Activated CD8-positive, alpha-beta memory T cell treated with anti-CD3 and anti-CD28 coated beads, Interleukin-2, amount 50 U/mL, for 48 hours (primary cell): ENCODE results near the gene SYPL2.
"Not testable (repeated sequence)": the region's sequence is repeated elsewhere in the genome, so short reads cannot be mapped to it uniquely, and the experiment has no call there.

Experiments
- DNase-seq: peaks from one replicate; pipeline ENCODE4 v3.0.0-alpha.2; 2020

The SYPL2 gene

DNA sequence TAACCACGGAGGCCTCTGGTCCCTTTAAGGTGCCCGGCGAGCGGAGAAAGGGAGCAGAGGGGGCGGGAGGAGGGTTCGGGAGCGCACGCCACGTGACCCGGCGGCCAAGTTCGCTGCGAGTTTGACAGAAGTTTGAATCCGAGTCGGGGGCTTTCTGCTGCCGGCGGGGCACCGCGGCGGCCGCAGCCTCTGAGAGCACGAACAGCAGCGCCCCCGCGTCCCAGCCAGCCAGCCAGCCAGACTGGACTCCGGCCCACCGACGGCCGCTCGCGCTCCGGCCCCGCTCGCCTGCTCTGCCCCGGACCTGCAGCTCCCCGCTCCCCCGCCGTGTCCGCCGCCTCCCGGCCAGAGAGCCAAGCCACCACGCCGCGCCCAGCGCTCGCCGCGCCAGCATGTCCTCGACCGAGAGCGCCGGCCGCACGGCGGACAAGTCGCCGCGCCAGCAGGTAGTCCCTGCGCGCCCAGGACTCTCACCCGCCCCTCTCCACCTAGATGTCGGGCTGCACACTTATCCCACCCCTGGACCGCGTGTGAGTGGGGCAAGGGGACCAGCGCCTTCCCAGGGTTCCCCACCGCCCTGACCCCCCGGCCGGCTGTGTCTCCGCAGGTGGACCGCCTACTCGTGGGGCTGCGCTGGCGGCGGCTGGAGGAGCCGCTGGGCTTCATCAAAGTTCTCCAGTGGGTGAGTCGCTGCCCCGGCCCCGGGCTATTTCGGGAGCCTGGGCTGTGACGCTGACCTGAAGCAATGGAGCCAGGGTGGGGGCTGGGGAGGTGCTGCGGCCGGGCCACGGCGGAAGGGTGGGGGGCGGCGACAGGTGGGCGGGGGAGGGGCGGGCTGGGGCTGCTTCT is at the start of gene SYPL2:
Gene SYPL2, plus strand, starts transcription at position 95 of the 849 bp plus-strand sequence. Its CDS starts 298 bp downstream, at position 393.
- DNase-seq = no peak

DNA sequence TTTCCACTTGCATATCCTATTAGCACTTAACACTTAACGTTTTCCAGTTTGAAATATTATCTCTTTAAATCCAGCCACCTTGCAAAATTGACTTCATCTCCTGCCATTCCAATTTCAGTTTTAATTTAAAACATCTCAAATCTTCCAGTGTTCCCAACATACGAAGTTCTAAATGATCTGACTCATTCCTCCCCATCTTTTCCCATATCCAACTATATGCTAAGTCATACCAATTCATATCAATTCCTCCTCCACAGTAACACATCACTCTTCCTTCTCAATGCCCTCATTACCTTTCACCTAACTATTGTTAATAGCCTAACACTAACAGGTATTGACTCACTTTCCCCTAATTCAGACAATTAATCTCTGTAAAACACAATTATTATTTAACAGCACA is 42.8 kb upstream of the SYPL2 start:
- DNase-seq = no peak

DNA sequence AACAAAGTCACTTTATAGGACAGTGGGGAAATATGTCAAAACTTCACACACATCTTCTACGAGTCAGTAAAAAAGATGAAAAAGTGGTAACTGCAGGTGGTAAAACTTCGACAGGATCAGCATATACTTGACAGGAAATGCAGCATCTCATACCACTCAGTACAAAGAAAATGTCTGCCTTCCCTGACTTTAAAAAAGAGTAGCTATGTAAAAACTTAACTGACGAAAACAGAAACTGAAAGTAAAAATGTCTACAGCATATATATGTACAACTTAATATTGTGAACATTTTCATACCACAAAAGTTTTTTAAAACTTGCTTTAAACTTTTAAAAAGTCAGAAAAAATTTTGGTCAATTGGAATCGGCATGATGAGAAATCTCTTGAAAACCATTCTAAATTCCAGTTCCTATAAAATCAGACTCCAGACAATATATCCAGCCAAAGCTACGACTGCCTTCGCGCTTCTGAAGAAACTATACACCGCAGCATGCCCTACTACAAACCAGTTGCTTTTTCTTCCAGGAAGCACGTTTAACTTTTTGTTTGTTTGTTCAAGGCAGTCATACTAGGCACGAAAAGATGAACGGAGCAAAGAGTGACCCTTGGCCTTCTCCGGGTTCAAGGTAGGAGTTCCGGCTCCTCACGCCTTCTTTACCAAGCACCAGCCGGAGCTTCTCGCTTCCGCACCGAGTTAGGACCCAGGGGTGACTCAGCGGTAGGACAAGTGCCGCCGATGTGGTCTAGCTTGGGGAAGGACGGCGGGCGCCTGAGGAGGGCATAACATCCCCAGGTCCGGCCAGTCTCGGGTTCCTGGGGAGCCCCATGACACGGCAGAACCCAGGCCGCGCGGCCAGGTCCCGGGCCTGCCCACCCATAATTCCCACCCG is 40.7 kb upstream of the SYPL2 start:
- no peak for DNase-seq

DNA sequence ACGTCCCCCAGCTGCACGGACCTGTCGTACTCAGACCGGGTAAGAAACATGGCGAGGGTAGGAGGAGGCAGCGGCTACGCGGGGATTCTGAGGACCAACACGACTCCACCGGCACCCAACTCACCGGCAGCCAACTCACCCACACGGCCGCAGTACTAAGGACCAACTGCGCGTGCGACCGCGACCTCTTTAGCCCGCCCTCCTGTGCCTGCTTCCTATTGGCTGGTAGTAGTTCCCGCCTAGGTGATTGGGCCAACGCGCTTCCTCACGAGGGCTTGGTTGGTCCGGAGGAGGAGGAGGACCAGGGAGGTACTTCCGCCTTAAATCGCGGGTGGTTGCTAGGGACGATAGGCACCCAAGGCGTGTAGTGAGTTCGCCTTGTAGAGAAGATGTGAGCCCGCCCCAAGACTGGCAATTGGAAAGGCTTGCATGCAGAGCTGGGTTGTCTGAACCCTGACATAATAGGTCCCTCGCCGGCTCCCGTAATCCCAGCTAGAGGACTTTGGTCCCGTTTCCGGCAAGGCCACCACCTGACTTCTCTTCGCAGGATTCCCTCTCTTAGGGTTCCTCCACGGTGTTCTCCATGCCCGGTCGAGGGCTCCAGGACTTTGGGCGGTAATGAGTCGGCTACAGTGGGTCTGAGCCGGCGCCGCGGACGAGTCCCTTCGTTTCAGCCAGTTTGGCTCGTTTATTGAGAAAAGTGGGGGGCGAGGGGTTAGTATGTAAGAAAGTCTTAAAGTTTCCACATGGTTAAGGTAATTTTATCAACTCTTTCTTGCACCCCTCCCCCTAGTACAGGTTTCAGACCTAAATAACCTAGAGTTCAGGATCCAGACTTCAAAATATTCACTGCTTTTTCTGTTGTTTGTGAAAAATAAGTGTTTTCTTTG is 39.8 kb upstream of the SYPL2 start, which contains the start of gene PSMA5:
Gene PSMA5, minus strand, starts transcription at position 168 of the 890 bp plus-strand sequence. Its CDS starts 118 bp downstream, at position 50.
- DNase-seq = peak; percentile 94

DNA sequence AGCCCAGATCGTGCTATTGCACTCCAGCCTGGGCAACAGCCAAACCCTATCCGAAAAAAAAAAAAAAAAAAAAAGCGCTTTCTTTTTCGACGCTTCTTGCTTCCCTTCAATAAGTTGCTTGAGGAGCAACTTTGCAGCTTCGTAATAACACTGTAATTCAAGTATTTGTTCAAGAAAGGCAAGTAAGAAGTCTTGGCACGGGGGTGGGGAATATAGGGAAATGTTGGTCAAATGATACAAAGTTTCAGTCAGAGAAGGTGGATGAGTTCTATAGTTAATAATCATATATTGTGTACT is 39.2 kb upstream of the SYPL2 start:
- no peak for DNase-seq

DNA sequence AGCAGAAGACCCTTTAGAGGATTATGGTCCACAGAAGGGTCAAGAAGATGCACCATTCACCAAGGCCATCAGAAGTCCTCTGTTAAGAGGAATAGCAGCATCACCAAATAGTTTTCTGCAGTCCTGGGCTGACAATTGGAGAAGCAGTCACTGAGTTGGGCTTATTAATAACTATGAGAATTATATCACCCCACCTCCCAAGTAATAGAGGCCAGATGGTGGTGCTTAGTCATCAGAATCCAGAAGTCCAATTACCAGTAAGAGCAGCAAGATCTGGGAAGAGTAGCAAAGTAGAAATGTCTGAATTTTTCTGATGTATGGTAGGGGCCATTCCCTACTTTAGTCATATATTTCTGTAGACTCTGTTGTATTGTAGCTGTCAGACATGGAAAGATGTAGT is 34.0 kb upstream of the SYPL2 start:
- DNase-seq = no peak

DNA sequence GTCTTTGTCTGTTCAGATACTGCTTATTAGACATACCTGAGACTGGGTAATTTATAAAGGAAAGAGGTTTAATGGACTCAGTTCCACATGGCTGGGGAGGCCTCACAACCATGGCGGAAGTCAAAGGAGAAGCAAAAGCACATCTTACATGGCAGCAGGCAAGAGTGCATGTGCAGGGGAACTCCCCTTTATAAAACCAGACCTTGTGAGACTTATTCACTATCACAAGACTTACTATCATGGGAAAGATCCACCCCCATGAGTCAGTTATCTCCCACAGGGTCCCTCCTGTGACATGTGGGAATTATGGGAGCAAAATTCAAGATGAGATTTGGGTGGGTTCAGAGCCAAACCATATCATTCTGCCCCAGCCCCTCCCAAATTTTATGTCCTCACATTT is 33.0 kb upstream of the SYPL2 start:
- no peak for DNase-seq

DNA sequence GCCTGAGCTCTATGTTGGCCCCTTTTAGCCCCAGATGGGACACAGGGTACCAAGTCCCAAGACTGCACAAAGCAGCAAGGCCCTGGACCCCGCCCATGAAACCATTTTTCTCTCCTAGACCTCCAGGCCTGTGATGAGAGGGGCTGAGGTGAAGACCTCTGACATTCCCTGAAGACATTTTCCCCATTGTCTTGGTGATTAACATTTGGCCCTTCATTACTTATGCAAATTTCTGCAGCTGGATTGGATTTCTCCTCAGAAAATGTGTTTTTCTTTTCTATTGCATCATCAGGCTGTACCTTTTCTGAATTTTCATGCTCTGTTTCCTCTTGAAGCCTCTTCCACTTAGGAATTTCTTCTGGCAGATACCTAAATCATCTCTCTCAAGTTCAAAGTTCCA is 31.9 kb upstream of the SYPL2 start:
- no peak for DNase-seq

DNA sequence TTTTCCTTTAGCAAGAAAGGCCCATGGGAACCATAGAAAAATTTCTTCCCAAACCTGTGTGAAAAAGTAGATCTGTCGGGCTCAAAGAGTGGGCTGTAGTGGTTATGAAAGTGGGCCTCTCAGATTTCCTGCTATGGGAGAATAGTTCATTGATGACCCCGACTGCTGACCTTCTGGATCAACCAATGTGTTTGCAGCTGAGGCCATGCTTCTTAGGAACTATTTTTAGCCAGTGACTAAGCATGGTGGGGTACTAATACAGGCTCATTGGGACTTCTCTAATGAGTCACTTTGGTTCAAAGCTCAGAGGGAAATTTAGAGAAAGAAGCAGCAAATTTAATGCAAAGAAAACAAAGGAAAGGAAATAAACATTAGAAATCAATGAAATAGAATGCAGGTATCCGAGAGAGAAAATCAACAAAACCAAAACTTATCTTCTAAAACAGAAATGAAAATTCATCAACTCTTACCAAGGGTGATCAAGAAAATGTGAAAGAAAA is 27.5 kb upstream of the SYPL2 start:
- no peak for DNase-seq

DNA sequence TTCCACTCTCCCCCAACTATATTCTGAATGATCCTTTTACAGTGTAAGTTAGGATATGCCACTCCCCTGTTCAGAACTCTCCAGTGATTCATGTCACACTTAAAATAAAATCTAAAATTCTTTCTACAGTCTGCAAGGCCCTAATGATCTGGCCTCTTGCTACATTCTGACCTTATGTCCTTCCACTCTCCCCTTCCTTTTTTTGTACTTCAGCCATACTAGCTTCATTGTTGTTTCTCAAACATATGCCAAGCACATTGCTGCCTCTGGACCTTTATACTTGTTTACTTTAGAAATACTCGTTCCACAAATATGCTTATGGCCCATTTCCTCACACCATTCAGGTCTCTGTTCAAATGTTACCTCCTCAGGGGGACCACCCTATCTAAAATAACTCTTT is 25.3 kb upstream of the SYPL2 start:
- DNase-seq = no peak

DNA sequence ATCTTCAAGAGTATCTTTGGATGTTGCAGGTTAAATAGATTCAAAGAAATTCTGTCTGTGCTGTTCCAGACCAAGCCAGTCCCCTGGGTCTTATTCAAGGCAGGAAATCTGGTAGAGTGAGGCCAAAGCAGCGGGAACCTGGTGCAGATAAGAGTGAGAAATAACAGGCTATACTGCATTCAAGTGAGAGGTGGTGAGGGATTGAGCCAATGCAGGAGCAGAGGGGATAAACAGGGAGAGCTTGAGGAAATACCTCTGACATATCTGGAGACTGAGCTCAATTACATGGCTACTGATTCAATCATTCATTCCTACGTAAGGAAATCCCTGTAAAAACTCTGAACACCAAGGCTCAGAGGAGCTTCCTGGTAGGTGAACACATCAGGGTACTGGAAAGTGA is 22.9 kb upstream of the SYPL2 start:
- DNase-seq = no peak

DNA sequence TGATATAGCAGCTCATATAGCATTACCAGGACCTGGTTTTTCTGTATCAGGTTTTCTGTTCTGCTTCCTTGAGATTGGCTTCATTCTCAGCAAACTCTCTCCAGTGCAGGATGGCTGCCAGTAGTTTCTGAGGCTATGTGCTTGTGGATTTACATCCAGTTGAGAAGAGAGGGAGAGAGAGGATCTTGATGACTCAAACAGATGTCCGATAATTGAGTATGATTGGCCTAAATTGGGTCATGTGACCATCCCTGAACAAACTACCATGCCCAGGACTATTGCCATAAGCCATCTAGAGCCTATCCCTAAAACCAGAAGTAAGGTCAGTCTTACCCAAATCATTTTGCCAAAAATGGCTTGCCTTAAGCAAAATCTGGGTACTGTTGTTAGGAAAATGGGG is 22.0 kb upstream of the SYPL2 start:
- no peak for DNase-seq

DNA sequence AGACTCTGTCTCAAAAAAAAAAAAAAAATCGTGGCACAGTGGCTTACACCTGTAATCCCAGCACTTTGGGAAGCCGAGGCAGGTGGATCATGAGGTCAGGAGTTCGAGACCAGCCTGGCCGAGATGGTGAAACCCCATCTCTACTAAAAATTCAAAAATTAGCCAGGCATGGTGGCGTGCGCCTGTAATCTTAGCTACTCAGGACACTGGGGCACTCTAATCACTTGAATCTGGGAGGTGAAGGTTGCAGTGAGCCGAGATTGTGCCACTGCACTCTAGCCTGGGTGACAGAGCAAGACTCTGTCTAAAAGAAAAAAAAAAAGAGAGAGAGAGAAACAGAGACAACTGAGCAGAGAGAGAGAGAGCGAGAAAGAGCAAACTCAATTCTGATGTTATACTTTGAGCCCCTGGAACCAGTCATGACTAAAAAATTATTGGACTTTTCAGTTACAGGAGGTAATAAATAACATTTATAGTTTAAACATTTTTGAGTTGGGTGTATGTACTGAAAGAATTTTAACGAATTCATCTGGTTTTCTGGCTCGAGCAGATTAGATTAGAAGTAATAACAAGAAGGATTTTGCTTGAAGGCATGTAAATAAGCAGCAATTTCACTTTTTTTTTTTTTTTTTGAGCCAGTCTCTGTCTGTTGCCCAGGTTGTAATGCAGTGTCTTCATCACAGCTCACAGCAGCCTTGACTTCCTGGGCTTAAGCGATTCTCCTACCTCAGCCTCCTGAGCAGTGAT is 20.2 kb upstream of the SYPL2 start:
- DNase-seq = not testable (repeated sequence)

DNA sequence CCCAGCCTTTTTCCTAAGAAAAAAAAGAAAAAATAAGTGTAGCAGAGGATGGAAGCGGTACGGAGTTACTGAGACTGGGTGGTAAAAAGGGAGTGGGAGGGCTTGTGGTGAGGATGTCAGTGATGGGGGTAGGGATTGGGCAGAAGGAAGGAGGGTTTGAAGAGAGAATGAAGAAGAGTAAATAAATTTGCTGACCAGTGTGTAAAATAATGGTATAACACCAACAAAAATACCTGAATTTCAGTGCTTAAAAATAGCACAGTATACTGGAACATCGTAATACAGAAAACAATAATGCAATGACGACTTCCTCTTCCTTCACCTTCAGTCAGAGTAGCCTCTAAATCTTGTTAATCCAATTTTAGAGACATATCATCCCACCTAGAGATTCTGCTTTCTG is 18.8 kb upstream of the SYPL2 start:
- no peak for DNase-seq

DNA sequence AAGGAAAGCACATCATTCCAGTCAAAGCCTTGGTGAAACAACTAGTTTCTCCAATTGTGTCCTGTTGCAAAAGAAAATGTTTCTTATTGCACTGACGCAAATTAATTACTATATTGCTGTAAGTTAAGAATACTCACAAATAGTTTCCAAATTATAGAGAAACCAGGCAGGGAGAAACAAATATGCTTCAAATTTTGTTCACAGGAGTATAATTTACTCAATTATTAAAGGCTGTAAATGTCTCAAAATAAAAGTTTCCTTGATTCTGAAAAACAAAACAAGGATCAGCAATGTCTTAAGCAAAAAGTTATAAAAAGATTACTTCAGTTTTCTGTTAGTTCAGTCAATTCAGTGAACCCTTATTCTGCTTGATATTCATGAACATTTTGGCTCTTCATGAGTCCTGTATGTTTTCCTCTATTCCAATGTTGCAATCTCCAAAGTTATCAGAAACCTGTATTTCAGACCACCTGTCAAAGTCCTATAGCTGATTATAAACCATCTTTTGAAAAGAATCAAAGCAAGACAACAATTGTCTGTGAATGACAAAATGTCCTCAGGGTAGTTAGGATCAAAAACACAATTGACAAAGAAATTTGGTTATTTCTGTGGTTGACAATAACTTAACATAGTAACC is 11.7 kb upstream of the SYPL2 start:
- no peak for DNase-seq

DNA sequence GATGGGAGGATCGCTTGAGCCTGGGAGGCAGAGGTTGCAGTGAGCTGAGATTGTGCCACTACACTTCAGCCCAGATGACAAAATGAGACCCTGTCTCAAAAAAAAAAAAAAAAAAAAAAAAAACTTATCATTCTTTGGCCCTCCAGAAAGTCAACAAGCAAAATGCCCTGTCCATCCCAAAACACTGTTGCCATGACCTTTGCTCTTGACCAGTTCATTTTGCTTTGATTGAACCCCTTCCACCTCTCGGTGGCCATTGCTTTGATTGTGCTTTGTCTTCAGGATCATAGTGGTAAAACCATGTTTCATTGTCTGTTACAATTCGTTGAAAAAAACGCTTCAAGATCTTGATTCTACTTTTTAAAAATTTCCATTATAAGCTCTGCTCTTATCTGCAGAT is 8.5 kb upstream of the SYPL2 start:
- no peak for DNase-seq

DNA sequence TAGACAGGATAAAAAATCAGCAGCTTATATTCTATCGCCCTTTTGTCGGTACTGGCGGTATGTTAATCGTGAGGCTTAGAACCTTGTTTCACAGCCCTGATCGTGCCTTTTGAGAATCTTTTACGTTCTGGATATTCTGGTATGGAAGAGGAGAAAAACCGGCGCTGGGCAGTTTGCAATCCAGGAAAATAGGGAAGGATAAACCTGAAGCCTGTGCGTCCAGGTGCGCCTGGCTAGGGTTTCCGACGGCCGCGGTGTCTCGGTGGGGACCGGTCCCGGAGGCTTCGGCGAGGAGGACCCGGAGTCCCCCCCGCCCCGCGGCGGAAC is 258 bp upstream of the SYPL2 start:
- DNase-seq = no peak

DNA sequence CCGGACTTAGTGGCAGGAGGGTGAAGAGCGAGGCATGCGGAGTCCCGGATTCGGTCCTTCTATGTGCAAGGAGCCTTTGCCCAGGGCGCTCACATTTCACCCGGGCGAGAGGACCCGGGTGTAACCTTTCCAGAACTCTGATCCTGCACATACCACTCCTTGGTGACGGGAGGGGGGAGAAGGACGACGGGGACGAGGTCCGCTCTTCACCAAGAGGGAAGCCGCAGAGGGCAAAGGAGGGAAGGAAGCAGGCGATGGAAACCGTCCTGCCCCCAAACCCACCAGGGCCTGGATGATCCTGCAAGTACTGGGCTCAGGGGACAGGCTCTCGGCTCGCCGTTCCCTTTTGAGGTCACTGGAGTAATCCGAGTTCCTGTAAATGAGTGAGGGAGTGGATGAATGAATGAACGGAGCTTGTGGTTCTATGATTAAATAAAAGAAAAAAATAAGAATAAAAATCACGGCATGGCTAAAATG is 993 bp downstream of the SYPL2 start:
- no peak for DNase-seq

DNA sequence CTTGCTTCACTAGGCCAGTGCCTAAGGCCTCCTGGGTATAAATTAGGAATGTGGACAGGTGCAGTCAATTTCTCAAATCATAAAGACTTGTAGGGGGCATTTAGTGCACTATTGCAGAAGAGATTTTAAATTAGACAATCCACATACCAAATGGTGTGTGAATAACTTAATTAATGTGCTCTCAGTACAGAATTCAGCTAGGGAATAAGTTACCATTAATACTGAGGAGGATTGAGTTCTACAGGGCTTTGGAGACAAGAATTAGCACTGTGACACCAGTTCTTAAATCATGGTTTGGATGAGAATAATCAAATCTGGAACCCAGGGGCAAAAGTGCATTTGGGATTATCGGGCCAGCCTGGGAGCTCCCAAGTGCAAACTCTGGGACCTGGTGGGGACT is 1.7 kb downstream of the SYPL2 start:
- no peak for DNase-seq

DNA sequence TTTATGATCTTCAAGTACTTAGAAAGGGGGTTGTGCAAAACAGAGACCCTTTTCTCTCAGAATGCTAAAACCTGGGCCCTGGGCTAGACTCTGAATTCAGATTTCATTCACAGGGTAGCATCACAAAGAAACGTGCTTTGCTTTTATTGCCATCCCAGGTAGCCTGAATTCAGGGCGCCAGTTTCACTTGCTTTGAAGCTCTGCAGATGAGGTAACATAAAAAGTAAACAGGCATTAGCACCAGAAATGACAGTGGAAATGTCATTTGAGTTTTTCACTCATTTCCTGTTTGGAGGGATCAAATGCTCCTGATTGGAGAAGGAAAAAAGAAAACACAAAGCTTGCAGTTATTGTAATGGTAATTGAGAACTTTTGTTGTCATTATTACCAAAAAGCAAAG is 2.6 kb downstream of the SYPL2 start:
- no peak for DNase-seq

DNA sequence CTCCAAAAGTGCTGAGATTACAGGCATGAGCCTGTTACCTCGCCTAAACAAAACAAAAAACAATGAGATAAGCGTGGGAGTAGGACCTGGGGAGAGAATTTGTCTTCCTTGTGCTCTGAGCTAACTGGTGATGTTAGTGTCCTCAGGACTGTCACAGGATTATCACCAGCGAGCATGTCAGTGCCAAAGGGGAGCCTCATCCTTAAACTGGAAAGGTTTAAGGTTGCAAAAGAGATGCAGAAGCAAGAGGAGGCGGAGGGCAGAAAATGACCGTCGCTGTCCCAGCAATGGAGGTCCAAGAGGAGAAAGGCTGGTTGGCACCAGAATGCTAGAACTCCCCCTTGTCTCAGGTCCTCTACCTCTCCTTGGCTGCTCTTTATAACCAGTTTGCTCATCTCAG is 3.9 kb downstream of the SYPL2 start:
- peak; percentile 30 for DNase-seq

DNA sequence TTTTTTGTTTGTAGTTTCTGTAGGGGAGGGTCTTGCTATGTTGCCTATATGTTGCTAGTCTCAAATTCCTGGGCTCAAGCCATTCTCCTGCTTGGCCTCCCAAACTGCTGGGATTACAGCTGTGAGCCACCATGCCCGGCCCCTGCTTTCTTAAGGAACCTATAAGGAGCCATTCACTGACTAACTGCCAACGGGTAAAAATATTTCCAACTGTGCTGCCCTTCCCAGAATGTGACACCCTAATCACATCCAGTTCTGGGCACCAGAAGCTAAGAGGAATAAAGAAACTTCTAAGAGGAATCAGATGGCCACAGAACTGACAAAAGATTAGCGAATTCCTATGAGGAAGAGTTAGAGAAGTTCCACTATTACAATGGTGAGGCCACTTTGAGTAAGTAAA is 6.4 kb downstream of the SYPL2 start:
- peak; percentile 8 for DNase-seq
